Common myeloid progenitor, CD34-positive (primary cell): ENCODE results near the gene IFT81.

Experiments
- CTCF ChIA-PET: fragments of 350-600 bp; sonication (Branson Sonifier 250); formaldehyde crosslinking; loops from one replicate; lab custom pipeline; 2021; ENCODE audit warnings: antibody characterized with exemption; lab: Charles Lee
- POLR2A ChIA-PET: fragments of 350-600 bp; sonication (Branson Sonifier 250); formaldehyde crosslinking; loops from one replicate; lab custom pipeline; 2021; ENCODE audit warnings: antibody characterized with exemption; lab: Charles Lee
- DNase-seq, 3 donors: peaks; one replicate each; pipeline versions ENCODE4 v3.0.0 to v3.0.0-alpha.2; 2013
- H3K27ac ChIP-seq, 2 experiments: 1 replicate in 1 of 2; 2 replicates in 1 of 2; pipeline ENCODE4 v1.7.0; 2013; ENCODE audit warnings: inconsistent platforms in 2 of 2, low read length in 2 of 2, mild to moderate bottlenecking in 2 of 2, low read depth in 1 of 2, moderate library complexity in 1 of 2; ENCODE audit not compliant: severe bottlenecking in 2 of 2, insufficient read depth in 1 of 2, poor library complexity in 1 of 2
- H3K27me3 ChIP-seq, 5 experiments: replicated peaks in 2 of 5; 1 replicate in 3 of 5; 2 replicates in 2 of 5; pipeline versions ENCODE4 v1.6.1 to v1.7.0; 2013; ENCODE audit warnings: low read length in 4 of 5, mild to moderate bottlenecking in 2 of 5, moderate library complexity in 2 of 5, inconsistent platforms in 1 of 5; ENCODE audit not compliant: insufficient read depth in 5 of 5, control insufficient read depth in 4 of 5
- H3K36me3 ChIP-seq, 4 experiments: 1 replicate in 2 of 4; 2 replicates in 2 of 4; pipeline versions ENCODE4 v1.6.1 to v1.7.0; 2013; ENCODE audit warnings: low read length in 3 of 4, control low read depth in 1 of 4, mild to moderate bottlenecking in 1 of 4; ENCODE audit not compliant: control insufficient read depth in 4 of 4, insufficient read depth in 4 of 4
- H3K4me1 ChIP-seq, 4 experiments: 1 replicate in 3 of 4; 2 replicates in 1 of 4; pipeline versions ENCODE4 v1.6.1 to v1.7.1; 2013; ENCODE audit warnings: low read length in 3 of 4, mild to moderate bottlenecking in 3 of 4, control low read depth in 1 of 4, inconsistent platforms in 1 of 4, moderate library complexity in 1 of 4; ENCODE audit not compliant: control insufficient read depth in 4 of 4, insufficient read depth in 4 of 4; ENCODE audit errors: control extremely low read depth in 1 of 4
- H3K4me3 ChIP-seq, 7 experiments: 1 replicate in 4 of 7; 2 replicates in 3 of 7; pipeline versions ENCODE4 v1.5.1 to v1.7.0; 2013; ENCODE audit warnings: mild to moderate bottlenecking in 7 of 7, low read length in 6 of 7, moderate library complexity in 6 of 7, inconsistent platforms in 2 of 7, low read depth in 2 of 7, control low read depth in 1 of 7; ENCODE audit not compliant: insufficient read depth in 4 of 7, control insufficient read depth in 1 of 7; ENCODE audit errors: extremely low read depth in 1 of 7
- H3K9me3 ChIP-seq, 5 experiments: 1 replicate in 4 of 5; 2 replicates in 1 of 5; pipeline versions ENCODE4 v1.6.1 to v1.7.1; 2013; ENCODE audit warnings: low read length in 4 of 5, mild to moderate bottlenecking in 2 of 5, inconsistent platforms in 1 of 5, low read depth in 1 of 5, moderate library complexity in 1 of 5; ENCODE audit not compliant: control insufficient read depth in 4 of 5, insufficient read depth in 2 of 5; ENCODE audit errors: control extremely low read depth in 1 of 5
- WGBS: methylation state at CpG from one replicate; pipeline ENCODE4 v1.1.5; 2013; ENCODE audit not compliant: insufficient coverage; 5-methylcytosine and 5-hydroxymethylcytosine counted together

IFT81 gene

DNA sequence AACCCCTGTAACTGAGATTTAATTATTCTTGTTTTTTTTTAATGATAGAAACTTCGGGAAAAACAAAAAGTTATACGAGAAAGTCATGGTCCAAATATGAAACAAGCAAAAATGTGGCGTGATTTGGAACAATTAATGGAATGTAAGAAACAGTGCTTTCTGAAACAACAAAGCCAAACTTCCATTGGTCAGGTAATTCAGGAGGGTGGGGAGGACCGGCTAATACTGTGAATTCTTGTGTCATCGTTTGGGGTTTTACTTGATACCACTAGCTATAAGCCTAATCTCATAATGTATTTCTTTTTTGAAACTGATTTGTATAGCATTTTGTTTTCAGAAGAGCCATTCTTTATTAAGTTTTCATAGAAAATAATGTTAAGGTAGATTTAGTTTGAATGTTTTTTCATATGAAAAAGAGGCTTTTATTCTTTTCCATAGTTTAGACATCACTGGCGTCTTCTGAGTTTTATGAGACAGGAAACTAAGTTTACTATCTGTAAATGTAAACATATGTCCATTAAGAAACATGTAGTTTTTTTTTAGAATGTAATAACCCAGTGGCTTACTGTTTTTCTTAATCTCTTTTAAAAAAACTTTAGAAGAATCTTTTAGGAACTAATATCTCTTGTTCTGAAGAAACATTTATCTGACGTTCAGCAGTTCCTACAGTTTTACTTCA is 94.0 kb downstream of the IFT81 start:
- WGBS, result 80% methylated on average over 1 of the region's 7 CpGs
- no peaks in the 10 kb centered on the region for H3K4me1 ChIP-seq
- no peaks in the 10 kb centered on the region for H3K27me3 ChIP-seq
- peaks cover 0 to 2% (median 0%) of the 10 kb centered on the region in 4 experiments for H3K36me3 ChIP-seq
- CTCF ChIA-PET, result no interaction called here
- POLR2A ChIA-PET, result no interaction called here
- DNase-seq, result no peak
- H3K9me3 ChIP-seq, result peaks cover 0 to under 1% (median 0%) of the 10 kb centered on the region in 5 experiments
- no peak overlapping the region for H3K4me3 ChIP-seq
- no peak overlapping the region for H3K27ac ChIP-seq

GRCh38 chr12:110222027-110222426 is 97.9 kb downstream of the IFT81 start:
- H3K27ac ChIP-seq, result no peak overlapping the region
- peaks cover 0 to 2% (median 0%) of the 10 kb centered on the region in 4 experiments for H3K36me3 ChIP-seq
- no peaks in the 10 kb centered on the region for H3K27me3 ChIP-seq
- POLR2A ChIA-PET, result no interaction called here
- H3K4me1 ChIP-seq, result peaks cover 0 to 4% (median 0%) of the 10 kb centered on the region in 4 experiments
- no peak for DNase-seq
- H3K9me3 ChIP-seq, result no peaks in the 10 kb centered on the region
- no peak overlapping the region for H3K4me3 ChIP-seq
- CTCF ChIA-PET, result interaction anchor here (1.8 kb wide), 1 partner anchor 19 kb away, joined by 3 read pairs; no protein-coding TSS in a partner anchor

GRCh38 chr12:110222433-110222832 is 98.3 kb downstream of the IFT81 start:
- Histone ChIP-seq H3K4me1 (peaks cover 0 to 4% (median 0%) of the 10 kb centered on the region in 4 experiments), H3K27me3 (no peaks in the 10 kb centered on the region), H3K4me3 (no peak overlapping the region), H3K27ac (no peak overlapping the region), H3K36me3 (peaks cover 0 to 2% (median 0%) of the 10 kb centered on the region in 4 experiments), H3K9me3 (no peaks in the 10 kb centered on the region)
- CTCF ChIA-PET, result interaction anchor here (1.8 kb wide), 1 partner anchor 19 kb away, joined by 3 read pairs; no protein-coding TSS in a partner anchor
- POLR2A ChIA-PET, result no interaction called here
- DNase-seq, result no peak
- WGBS, result no CpG with 5 or more reads among the region's 1 CpG

- H3K27me3 ChIP-seq, result no peaks in the 10 kb centered on the region
- ChIA-PET CTCF (interaction anchor here (1.2 to 1.4 kb wide), 3 partner anchors 9 to 62 kb away, joined by 3 read pairs; no protein-coding TSS in a partner anchor), POLR2A (no interaction called here)
- WGBS, result 100% methylated on average over 1 of the region's 4 CpGs
- H3K9me3 ChIP-seq, result no peaks in the 10 kb centered on the region
- no peak overlapping the region for H3K4me3 ChIP-seq
- no peaks in the 10 kb centered on the region for H3K36me3 ChIP-seq
- peaks cover 0 to 4% (median 0%) of the 10 kb centered on the region in 4 experiments for H3K4me1 ChIP-seq
- no peak for DNase-seq
- H3K27ac ChIP-seq, result no peak overlapping the region
Measured at GRCh38 chr12:110223777-110224378, 99.7 kb downstream of the IFT81 start.

DNA sequence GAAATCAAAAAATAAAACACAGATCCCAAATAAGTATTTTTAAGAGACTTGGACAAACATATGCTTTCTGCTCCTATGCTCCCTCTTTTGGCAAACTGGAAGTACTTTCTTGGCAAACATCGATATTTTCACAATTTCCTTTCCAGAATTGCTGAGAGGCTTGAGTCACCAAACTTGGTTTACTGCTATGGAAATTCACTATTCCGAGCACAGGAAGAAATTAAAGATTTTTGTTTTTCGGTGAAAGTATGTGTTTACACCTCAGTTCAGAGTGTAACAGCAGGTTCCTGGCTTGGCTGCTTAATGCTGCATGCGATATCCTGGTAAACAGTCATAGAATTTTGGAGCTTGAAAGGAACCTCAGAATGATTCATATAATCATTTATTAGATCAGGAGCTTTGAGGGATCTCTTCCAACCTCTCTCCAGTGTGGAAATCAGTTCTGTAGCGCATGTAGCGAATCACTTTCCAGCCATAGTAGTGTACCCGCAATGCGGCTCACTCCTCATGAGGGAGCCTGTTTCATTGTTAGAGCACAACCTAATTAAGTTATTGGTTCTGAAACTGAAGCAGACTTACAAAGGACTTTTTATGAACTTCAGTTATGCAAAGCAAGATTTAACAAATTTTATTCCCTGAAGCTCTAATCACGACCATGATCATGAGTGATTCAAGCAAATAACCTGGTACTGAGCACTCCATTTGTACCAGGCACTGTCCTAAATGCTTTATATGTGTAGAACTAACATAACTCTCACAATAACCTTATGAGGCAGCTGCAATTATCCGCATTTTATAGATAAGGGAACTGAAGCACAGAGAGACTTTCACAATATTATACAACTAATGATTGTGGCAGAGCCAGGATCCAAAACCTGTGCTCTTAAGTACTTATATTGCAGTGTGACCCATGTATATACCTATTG is 100.5 kb downstream of the IFT81 start:
- 100% methylated on average over 5 of the region's 10 CpGs for WGBS
- no peak overlapping the region for H3K27ac ChIP-seq
- POLR2A ChIA-PET, result interaction anchor here (0.6 kb wide), 1 partner anchor 89 kb away, joined by 3 read pairs; no protein-coding TSS in a partner anchor
- no peak overlapping the region for H3K4me3 ChIP-seq
- H3K36me3 ChIP-seq, result no peaks in the 10 kb centered on the region
- peaks cover 0 to 4% (median 0%) of the 10 kb centered on the region in 4 experiments for H3K4me1 ChIP-seq
- peak; percentile 30 to 57 (median 50) for DNase-seq
- CTCF ChIA-PET, result interaction anchor here (0.7 to 1.4 kb wide), 4 partner anchors 8 to 63 kb away, joined by 3 read pairs; no protein-coding TSS in a partner anchor
- no peaks in the 10 kb centered on the region for H3K27me3 ChIP-seq
- H3K9me3 ChIP-seq, result no peaks in the 10 kb centered on the region

DNA sequence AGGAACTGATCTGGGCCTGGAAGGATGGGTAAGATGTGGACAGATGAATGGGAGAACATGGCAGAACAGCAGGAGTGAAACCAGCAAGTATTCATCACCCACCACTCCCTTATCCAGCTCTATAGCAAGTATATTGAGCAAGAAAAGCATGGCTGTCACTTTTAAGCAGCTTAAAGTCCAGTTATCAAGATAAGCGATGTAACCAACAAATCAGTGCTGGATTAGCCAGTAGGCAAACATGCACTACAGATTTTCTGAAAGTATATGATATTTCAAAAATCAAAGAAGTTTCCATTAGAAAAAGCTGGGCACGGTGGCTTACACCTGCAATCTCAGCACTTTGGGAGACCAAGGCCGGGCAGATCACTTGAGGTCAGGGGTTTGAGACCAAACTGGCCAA is 103.0 kb downstream of the IFT81 start:
- no peaks in the 10 kb centered on the region for H3K36me3 ChIP-seq
- no peak for DNase-seq
- ChIA-PET CTCF (interaction anchor here (1.0 to 1.4 kb wide), 5 partner anchors 11 to 127 kb away, joined by 3 to 4 read pairs (median 3); no protein-coding TSS in a partner anchor), POLR2A (no interaction called here)
- no peak overlapping the region for H3K4me3 ChIP-seq
- WGBS, result 100% methylated on average over 3 of the region's 3 CpGs
- no peak overlapping the region for H3K27ac ChIP-seq
- no peaks in the 10 kb centered on the region for H3K27me3 ChIP-seq
- H3K4me1 ChIP-seq, result peaks cover 0 to 4% (median 0%) of the 10 kb centered on the region in 4 experiments
- H3K9me3 ChIP-seq, result no peaks in the 10 kb centered on the region
